ENCODE measurements around the gene SNX13. TPM values are rescaled to one million over a fixed set of nuclear protein-coding genes. Genes with fewer than 3 reads are reported as not detected.

The SNX13 gene
- total RNA-seq, 2 experiments from 2014 or later: 20.7 to 24.1 TPM

- intact Hi-C loops (cut with micrococcal nuclease): no loop called here
- no peak overlapping the region for H3K4me3 Mint-ChIP-seq
- H3K36me3 Mint-ChIP-seq (ENCODE audit: low read depth): no peaks in the 10 kb centered on the region
- POLR2A ChIA-PET: no interaction called here
- DNase-seq: no peak
- no peak overlapping the region for H3K27ac Mint-ChIP-seq
- no peaks in the 10 kb centered on the region for H3K9me3 Mint-ChIP-seq
- no peaks in the 10 kb centered on the region for H3K27me3 Mint-ChIP-seq
- no peak for ATAC-seq
- CTCF ChIA-PET: interaction anchor here (1.0 kb wide), 1 partner anchor 217 kb away, joined by 3 read pairs; no protein-coding TSS in a partner anchor
- TF ChIP-seq, protein P1, sequence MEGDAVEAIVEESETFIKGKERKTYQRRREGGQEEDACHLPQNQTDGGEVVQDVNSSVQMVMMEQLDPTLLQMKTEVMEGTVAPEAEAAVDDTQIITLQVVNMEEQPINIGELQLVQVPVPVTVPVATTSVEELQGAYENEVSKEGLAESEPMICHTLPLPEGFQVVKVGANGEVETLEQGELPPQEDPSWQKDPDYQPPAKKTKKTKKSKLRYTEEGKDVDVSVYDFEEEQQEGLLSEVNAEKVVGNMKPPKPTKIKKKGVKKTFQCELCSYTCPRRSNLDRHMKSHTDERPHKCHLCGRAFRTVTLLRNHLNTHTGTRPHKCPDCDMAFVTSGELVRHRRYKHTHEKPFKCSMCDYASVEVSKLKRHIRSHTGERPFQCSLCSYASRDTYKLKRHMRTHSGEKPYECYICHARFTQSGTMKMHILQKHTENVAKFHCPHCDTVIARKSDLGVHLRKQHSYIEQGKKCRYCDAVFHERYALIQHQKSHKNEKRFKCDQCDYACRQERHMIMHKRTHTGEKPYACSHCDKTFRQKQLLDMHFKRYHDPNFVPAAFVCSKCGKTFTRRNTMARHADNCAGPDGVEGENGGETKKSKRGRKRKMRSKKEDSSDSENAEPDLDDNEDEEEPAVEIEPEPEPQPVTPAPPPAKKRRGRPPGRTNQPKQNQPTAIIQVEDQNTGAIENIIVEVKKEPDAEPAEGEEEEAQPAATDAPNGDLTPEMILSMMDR (IDR thresholded peaks at IDR 0.05): no peak
- H3K4me1 Mint-ChIP-seq (ENCODE audit: low read depth): no peaks in the 10 kb centered on the region
Measured at GRCh38 chr7:17986851-17987250, 46.6 kb upstream of the SNX13 start.

- POLR2A ChIA-PET: no interaction called here
- DNase-seq (no peak), ATAC-seq (no peak)
- TF ChIP-seq, protein P1 (IDR thresholded peaks at IDR 0.05): no peak
- Mint-ChIP-seq H3K9me3 (no peaks in the 10 kb centered on the region), H3K4me3 (no peak overlapping the region), H3K27ac (no peak overlapping the region), H3K4me1 (ENCODE audit: low read depth) (no peaks in the 10 kb centered on the region), H3K27me3 (no peaks in the 10 kb centered on the region), H3K36me3 (ENCODE audit: low read depth) (no peaks in the 10 kb centered on the region)
- CTCF ChIA-PET: interaction anchor here (0.9 to 1.0 kb wide), 3 partner anchors 216 to 305 kb away, joined by 3 to 5 read pairs (median 3); no protein-coding TSS in a partner anchor
- intact Hi-C loops (cut with micrococcal nuclease): no loop called here
Measured at GRCh38 chr7:17985473-17986239, 45.4 kb upstream of the SNX13 start.

DNA sequence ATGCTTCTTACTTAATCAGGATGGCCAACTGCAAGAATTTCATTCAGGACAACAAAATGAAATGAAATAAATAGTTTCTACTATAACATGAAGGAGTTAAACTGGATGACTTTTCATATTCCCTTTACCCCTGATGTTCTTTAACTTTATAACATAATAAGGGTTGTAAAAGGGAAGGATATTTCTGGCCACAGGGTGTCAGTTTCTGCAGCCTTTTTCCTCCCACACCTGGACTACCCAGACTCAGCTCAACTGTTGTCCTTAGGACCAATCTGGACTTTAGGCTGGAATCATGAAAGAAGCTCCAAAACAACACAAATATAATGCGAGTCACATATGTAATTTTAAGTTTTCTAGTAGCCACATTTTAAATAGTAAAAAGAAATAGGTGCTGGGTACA is 44.0 kb upstream of the SNX13 start:
- Mint-ChIP-seq H3K27ac (no peak overlapping the region), H3K27me3 (no peaks in the 10 kb centered on the region), H3K36me3 (ENCODE audit: low read depth) (no peaks in the 10 kb centered on the region), H3K9me3 (no peaks in the 10 kb centered on the region), H3K4me3 (no peak overlapping the region), H3K4me1 (ENCODE audit: low read depth) (no peaks in the 10 kb centered on the region)
- TF ChIP-seq, protein P1 (IDR thresholded peaks at IDR 0.05): no peak
- ATAC-seq (no peak), DNase-seq (no peak)
- ChIA-PET POLR2A (no interaction called here), CTCF (no interaction called here)
- intact Hi-C loops (cut with micrococcal nuclease): no loop called here

DNA sequence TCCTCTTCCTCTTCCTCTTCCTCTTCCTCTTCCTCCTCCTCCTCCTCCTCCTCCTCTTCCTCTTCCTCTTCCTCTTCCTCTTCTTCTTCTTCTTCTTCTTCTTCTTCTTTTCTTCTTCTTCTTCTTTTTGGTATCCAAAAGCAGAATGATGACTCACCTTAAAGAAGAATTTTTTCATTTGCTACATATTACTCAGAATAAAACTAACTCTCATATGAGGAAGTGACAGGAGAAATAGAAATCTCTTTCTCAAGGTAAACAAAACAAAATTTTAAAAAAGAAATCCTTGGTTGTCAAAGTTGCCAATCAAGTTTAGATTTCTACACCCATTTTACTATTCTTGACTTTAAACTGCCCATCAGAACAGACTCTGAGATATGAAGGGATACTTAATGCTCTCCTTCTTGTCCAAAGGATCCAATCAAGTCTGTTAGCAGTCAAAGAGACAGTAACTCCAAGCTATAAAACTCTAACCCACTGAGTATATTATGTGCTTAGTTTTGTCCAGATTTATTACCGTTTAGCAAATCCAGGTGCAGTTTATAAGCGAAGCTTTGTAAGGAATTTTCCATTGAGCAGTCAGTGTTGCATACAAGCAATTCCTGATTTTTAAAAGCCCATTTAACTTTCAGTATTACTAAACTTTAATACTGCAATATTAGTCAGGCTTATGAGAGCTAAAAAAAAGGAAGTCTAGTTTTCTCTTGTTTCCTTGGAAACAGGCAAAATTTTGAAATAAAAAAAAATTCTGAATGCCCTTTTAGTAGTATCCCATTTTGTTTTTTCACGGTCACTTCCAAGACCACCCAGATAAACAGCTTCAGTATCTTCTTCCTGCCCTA is 43.1 kb upstream of the SNX13 start:
- ChIA-PET POLR2A (no interaction called here), CTCF (interaction anchor here (1.2 kb wide), 1 partner anchor 9 kb away, joined by 3 read pairs; no protein-coding TSS in a partner anchor)
- DNase-seq: no peak
- TF ChIP-seq, protein P1 (IDR thresholded peaks at IDR 0.05): no peak
- Mint-ChIP-seq H3K36me3 (ENCODE audit: low read depth) (no peaks in the 10 kb centered on the region), H3K27ac (no peak overlapping the region), H3K4me1 (ENCODE audit: low read depth) (no peaks in the 10 kb centered on the region), H3K27me3 (no peaks in the 10 kb centered on the region), H3K9me3 (no peaks in the 10 kb centered on the region), H3K4me3 (no peak overlapping the region)
- intact Hi-C loops (cut with micrococcal nuclease): no loop called here
- no peak for ATAC-seq

- Mint-ChIP-seq H3K36me3 (ENCODE audit: low read depth) (no peaks in the 10 kb centered on the region), H3K27ac (no peak overlapping the region), H3K4me3 (no peak overlapping the region), H3K27me3 (peaks cover 1% of the 10 kb centered on the region), H3K4me1 (ENCODE audit: low read depth) (no peaks in the 10 kb centered on the region), H3K9me3 (no peaks in the 10 kb centered on the region)
- ATAC-seq (no peak), DNase-seq (no peak)
- ChIA-PET POLR2A (no interaction called here), CTCF (interaction anchor here (0.9 kb wide), 2 partner anchors 19 to 271 kb away, joined by 3 to 4 read pairs; no protein-coding TSS in a partner anchor)
- intact Hi-C loops (cut with micrococcal nuclease): no loop called here
- TF ChIP-seq, protein P1 (IDR thresholded peaks at IDR 0.05): no peak
Measured at GRCh38 chr7:17976952-17977351, 36.7 kb upstream of the SNX13 start.

All from activated CD8-positive, alpha-beta T cell treated with anti-CD3 and anti-CD28 coated beads for 36 hours (primary cell).